HG02943 (cell line): ENCODE data around the gene BMP10.
A peak's percentile ranks its signal among the peaks of the same experiment; 100 is the strongest.

Experiments used
- ATAC-seq: cut with Tn5 transposase; IDR thresholded peaks from one replicate; pipeline ENCODE4 v1.9.1; 2021; ENCODE audit warnings: mild to moderate bottlenecking, low read depth, moderate library complexity; ENCODE audit not compliant: unreplicated experiment

Gene BMP10

DNA sequence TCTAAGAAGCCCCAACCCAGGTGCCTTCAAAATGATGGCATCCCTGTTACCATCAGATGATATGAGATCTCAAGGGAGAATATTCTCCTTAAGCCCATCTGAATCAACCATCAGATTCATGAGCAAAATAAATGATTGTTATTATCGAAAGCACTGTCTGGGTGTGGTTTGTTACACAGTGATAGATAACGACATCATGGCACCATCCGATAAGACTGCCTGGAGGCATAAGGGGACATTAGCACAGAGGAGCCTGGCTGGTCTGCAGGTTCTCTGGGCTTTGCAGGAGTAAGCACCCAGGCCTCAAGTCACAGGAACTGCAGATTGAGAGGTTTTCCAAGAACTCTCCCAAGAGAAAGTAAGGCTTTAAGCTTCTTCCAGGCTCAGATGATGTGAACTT, 15.6 kb downstream of the BMP10 start:
- ATAC-seq, result no peak

DNA sequence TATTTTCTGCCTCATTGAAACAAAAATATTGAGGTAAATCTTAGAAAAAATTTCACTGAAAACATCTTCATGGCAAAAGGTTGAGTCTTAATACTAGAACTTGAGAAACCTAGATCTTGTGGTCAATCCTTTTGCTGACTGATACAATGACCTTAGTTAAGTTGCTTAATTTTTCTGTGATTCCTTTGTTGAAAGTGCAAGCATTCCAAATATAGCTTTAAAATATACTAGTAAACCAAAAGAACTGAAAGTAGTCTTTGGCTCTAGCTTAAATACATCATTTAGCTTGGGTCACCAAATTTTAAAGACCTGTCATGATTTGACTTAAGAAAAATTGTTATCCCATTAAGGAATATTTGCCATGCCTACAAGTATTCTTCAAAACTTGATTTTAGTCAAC, 16.7 kb downstream of the BMP10 start:
- no peak for ATAC-seq

DNA sequence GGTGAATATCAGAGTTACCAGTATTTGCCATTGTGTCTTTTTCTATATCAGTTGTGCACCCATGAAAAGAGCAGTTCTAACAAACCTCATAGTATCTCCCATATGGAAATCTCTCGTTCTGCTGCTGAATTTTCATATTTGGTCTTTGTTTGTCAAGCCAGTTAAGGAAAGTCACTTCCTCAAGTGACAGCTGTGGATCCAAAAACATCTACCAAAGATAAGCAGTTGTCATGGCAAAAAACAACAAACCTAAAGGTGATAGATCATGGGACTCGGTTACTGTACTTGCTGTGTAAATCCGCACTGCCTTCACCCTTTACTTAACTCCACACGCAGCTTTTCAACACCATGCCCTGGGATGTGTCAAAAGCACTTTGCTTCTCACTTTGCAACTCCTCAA, 17.3 kb downstream of the BMP10 start:
- ATAC-seq, result no peak

DNA sequence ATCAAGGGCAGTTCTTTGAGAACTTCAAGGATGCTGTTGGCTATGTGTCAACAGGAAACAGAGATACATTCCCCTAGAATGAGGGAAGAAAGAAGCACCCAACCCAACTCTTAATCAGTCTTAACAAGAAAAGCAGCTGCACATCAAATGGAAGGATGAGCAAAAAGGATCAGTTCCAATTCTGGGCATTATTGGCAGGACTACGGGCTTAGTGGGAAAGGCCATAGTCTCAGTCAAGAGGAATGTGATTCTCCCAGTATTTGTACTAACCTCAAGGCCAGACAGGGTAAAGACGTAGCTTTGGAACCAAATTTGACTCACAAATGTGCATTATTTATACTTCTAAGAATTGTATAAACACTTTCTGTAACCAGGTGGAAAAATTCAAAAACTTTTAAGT, 18.2 kb downstream of the BMP10 start:
- no peak for ATAC-seq

DNA sequence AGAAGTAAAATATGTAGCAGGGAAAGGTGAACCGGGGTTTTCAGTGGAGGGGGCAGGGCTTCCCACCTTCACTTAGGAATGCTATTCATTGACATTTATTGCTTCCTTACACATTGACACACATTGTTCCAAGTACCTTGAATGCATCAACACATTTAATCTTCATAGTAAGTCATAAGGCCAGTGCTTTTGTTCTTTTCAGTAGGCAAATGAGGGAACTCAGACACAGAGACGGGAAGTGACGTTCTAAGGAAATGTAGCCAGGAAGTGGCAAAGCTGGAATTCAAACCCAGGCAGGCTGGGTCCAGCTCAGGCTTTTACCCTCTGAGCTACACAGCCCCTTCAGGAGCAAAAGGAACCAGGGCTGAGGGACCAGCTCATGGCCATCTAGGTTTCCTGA, 20.7 kb downstream of the BMP10 start:
- ATAC-seq, result no peak

DNA sequence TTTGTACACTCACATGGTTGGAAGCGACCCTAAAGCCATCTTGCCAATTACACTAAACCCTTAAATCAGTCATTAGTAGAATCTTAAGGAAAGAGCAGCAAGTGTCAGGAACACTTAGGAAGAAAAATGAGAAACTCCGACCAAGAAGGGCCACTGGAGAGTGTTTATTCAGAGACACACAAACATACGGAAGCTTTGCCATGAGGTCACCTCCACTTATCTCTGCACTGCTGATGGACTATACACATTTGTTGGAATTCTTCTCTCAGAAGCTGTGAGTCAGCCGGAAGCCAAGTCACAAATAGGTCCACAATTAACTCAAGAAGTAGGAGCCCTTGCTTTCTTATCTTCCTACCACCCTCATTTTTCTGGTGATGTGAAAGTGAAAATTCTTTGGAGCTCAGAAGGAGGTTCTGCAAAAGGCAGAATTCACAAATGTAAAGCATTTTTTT, 21.6 kb downstream of the BMP10 start:
- no peak for ATAC-seq

DNA sequence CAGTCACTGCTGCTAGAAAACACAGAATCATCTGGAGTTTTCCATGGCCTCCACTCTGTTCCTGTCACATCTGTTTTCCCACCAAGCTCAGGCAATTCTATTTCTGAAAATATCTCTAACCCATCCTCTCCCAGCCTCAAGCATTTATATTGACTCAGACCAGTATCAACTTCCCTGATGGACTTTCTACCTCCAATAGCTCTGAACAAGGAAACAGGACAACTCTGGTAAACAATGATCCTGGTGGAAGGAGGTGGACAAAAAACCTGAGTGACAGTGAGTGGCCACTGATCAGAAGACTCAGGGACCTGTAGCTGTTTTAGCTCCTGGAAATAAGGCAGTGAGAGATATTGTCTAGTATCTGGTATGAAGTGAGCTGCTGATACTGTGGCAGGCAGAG, 23.4 kb downstream of the BMP10 start:
- ATAC-seq, result no peak

DNA sequence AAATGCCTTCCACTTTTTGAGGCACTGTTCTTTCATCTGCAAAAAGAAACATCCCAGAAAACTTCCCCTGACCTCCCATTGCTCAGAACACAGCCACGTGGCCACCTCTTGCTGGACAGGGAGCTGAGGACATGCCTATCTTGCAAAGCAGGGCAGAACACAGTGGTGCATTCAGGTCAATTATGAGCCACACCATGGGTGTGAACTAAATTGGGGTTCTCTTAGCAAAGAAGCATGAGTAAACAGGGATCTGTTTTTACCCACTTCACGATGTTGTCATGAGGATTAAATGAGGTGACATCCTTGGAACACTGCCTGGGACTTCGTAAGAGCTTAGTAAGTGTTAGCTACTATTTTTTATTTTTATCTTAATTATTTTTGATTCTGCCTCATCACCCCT, 25.1 kb downstream of the BMP10 start:
- no peak for ATAC-seq

DNA sequence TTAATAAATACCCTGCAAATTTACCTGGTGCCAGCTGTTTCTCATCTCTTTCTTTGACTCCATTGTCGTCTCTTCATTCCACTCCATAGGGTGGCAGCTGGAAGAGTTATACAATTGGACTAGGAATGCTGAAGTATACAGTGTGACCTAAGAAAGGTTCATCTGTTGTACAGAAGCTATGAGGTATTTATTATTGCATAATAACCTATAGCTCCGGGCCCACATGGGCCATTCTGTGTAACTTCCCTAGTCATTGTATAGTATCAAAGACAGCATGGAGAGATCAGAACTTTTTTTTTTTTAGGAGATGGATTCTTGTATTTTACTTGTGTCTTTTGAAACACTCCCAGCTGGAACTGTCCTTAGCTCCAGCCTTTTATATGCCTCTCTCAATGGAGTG, 26.2 kb downstream of the BMP10 start:
- no peak for ATAC-seq

DNA sequence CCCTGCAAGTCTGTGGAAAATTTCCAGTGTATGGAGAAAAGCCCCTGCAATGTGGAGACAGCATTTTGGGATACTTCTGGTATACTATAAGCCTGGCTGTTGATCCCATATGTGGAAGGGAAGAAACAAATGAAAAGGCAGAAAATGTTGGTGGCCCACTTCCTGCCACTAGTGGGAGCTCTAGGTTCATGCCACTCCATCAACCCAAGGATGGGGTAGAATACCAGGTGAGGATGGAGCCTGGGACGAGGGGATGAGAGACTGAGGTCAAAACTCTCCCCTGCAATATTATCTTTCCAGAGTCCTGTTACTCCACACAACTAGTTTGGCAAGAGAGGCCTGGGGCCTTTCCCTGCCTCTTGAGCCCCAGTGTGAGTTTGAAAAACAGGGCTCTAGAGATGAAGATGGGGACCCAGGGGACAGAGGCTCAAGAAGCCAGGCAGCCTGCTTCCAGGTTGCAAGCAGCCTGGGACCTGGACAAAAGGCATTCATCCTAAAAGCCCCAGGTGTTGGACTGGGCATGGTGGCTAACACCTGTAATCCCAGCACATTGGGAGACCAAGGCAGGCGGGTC, 31.9 kb downstream of the BMP10 start:
- ATAC-seq, result no peak

DNA sequence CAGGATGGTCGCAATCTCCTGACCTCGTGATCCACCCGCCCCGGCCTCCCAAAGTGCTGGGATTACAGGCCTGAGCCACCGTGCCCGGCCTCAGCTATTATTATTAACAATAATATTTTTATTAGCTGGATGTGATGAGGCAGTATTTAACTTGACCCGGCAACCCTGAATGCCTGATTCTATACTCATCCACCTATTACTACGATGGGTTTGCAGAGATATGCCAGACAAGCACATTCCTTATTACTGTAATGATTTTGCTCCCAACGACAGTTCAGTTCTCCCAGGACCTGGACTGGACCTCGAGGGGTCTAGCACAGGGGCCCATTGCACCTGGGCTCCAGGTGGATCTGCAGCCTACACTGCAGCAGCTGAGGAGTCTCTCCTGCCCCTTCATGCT, 32.6 kb downstream of the BMP10 start:
- ATAC-seq, result no peak

DNA sequence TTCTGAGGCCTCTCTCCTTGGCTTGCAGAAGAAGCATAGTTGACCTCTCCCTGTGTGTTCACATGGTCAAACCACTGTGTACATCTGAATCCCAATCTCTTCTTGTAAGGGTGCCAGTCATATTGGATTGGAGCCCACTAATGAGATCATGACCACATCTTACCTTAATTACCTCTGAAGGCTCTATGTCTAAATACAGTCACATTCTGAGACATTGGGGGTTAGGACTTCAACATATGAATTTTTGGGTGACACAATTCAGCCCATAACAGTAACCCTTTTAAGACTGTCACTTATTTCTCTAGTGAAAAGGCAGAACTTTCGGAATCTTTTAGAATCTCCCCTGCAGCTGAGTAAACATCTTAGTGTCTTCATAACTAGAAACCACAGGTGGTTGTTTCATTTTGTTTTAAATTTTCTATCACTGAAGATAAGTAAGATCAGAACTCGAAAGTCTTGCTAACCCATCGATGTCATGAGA, 33.3 kb downstream of the BMP10 start:
- no peak for ATAC-seq

DNA sequence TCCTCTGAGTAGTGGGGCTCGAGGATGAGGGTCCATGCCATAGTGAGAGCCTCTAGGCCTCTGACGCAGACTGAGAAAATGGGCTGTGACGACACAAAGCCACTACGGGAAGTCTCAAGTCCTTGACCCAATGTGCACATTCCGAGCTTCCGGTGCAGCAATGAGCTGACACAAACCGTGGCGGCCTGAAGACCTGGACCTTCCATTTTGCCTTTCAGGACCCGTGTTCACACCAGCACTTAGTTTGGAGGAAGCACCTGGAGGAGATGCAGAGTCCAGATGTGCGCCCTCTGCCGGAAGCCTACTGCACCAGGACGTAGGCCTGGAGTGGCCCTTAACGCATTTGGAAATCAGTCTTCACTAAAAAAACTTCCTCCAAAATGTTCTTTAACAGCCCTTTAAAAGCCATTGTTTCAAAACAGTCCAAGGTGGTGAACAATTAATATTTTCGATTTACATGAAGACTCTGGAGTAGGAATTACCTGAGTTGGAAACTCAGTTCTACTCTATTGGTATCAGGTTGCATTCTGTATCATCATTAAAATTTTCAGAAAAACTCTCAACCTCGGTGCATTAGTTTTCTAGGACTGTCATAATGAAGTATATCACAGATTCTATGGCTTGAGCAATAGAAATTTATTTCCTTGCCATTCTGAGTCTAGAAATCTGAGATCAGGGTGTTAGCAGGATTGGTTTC, 33.9 kb downstream of the BMP10 start:
- ATAC-seq, result no peak

DNA sequence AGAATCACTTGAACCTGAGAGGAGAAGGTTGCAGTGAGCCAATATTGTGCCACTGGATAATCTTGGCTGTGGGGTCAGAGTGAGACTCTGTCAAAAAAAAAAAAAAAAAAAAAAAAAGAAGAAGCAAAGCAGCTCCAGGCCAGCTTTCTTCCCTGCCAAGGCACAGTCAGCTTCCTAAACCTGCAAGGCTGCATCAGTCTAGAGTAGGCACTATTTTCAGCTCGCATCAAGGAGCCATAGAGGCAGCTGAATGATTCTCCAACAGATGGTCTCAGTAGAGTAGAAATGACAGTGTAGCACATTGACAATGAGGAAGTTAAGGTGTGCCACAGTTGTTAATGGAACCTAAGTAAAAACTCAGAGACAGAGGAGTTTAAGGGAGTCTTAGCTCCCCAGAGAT, 35.6 kb downstream of the BMP10 start:
- no peak for ATAC-seq

DNA sequence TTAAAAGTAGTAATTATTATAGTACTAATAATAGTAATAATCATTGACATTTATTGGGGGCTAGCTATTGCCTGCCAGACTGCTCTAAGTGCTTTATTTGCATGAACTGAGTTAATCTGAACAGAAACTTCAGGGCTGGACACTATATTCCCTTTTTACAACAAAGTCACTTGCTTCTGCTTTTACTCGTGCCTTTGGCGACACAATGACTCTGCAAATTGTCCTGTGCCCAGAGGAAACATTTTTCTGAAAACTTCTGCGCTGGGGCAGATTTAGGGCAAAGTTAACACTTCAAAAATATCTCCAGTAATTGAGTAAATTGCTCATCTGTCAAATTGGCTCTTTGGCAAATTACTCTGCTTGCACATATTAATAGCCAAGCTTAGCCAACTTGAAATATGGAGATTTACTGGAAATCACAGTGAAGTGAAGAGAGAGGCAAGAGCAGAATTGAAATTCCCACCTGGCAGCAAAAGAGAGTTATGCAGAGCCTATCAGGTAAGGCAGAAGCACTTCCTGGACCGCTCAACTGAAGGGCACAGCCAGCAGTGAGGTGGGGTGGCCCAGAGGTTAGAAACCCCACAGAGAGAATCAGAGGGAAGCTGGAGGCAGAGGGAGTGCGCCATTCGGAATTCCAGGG, 36.3 kb downstream of the BMP10 start:
- ATAC-seq, result no peak

DNA sequence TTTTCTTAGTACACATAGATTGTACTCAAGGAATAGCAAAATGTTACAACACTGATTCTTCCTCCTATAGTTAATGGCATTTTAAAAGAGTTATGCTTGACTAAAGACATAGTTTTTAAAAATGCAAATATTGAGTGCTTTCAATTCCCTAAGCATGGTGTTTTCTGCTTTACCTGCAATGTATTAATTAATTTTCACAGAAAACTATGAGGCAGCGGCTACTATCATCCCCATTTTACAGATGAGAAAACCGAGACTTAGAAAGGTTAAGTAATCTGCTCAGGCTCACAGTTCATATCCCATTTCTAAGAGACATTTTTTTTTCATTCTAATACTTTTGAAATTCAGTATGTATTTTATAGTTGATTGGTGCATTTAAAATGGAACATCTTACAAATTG, 38.0 kb downstream of the BMP10 start:
- ATAC-seq, result no peak

DNA sequence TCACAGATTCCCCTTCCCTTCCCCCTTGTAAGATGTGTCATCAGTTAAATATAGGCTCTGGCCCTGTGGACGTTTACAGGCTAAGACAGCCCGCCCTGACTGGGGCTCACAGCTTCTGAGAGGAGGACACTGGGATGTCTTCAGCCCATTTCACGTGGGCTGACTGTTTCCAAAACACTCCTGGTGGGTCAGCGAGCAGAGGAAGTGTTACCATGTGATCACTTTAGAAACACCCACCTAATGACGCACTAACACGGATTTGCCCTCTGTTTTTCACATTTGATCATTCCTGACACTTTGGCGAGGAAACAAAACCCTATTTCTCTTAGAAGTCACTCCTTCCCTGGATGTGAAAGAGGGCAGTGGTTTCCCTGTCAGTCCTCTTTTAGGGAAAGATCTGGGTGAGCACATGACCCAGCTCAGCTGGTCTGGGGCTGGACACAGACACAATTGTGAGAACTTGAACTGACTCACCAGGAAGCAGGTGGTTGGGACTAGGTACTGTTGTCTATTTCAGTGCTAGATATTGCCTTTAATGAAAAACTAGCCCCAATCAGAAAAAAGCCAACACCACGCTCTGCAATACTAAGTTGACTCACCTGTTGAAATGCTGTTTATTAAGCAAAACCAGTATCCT, 38.8 kb downstream of the BMP10 start:
- peak; percentile 53 for ATAC-seq

DNA sequence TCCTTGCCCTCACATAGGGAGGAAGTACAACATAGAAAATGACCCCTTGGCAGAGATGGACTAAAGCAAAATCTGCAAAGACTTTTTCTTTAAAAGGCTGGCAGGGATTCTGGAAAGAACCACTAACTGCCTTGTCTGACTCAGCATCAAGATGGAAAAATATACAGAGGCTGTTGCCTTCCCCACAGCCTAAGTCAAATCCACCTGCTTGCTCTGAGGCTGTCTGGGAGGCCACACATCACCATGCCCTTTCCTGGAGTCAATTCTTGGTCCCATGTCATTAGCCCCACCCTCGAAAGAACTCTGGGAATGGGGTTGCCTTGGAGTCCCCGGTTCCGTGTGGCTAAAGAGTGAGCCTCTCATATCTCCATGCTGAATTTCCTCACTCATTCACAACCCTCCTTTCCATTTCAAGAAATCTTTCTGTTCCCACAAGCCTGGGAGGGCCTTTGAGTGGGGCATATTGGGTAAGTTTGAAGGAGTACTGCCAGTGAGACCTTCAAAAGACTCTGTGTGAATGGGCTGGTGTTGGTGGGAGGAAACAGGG, 39.4 kb downstream of the BMP10 start:
- no peak for ATAC-seq

DNA sequence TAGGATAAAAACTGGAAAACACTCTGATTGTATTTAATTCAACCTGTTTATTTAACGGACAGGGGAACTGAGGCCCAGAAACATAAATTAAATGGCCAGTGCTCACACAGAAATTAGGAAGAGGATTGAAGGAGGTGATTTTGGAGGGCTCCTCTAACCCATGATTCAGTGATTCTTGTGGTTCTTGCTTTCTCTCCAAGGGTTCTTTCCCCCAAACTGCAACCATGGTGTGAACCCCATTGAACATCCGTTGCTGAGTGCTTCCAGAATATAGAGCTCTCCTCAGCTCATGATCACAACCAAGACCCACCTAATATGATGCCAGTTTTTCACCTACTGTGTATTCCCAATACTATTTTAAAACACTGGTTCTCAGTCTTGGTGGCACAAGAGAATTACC, 41.4 kb downstream of the BMP10 start:
- ATAC-seq, result no peak

DNA sequence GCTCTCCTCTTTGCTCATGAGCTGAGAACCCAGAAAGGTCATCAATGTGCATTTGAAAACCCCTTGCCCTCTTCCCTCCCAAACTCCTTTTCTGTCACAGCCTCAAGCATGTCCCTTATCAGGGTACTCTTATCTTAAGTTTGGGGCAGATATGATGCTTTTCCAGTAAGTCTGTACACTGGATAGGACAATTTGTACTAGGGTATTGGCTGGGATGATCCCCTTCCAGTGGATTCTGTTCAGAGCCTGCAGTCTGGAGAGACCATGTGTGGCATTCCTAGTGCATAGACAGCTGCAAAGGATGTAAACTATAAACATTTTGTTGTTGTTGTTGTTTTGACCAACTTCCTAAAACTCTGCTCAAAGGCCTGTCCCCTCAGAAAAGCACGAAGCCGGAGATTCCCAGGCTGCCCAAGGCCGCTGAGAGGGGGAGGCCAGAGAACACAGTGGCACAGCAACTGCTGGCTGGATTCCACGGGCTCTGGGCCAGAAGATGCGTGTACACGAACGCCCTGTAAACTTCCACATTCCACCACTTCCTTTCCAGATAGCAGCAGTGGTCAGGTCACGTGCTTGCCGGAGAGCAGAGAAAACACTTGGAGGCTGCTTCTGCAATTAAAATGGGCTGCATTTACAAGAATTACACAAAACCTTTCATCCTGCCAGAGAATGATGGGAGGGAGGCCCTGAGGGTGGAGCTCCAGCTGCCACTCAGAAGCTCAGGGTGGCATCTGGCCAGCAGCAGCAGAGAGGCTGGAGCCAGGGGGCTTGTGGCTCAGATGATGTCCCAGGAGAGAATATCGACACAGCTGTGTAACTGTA, 42.1 kb downstream of the BMP10 start:
- no peak for ATAC-seq
